ENCODE data around the gene KLHL41.

GRCh38 chr2:169523681-169524080, 14.2 kb downstream of the KLHL41 start:
- TF ChIP-seq JUND (IDR thresholded peaks at IDR 0.05) = no peak
- no peak for TF ChIP-seq CTCF (IDR thresholded peaks at IDR 0.05; ENCODE audit: low read depth, low read length, missing input control)
- TF ChIP-seq TAF1 (conservative IDR thresholded peaks at IDR 0.05) = no peak
